Cardiac muscle cell (in vitro differentiated cells and primary cell): ENCODE results near the gene IL18RAP. TPM values are rescaled to one million over a fixed set of nuclear protein-coding genes. Genes with fewer than 3 reads are reported as not detected.

Experiments
- DNase-seq, 2 donors: peaks; one replicate each; pipeline versions ENCODE4 v3.0.0 to v3.0.0-alpha.2; 2010 to 2017; ENCODE audit warnings: low read depth in 1 of 2, low spot score in 1 of 2
- H3K27ac ChIP-seq: fragments of 200-600 bp; sonication (generic); 2 replicates; pipeline ENCODE4 v1.5.1; 2016
- H3K27me3 ChIP-seq: fragments of 200-600 bp; sonication (generic); 2 replicates; pipeline ENCODE4 v1.6.0; 2016; ENCODE audit warnings: control low read depth
- H3K36me3 ChIP-seq: fragments of 200-600 bp; sonication (generic); 2 replicates; pipeline ENCODE4 v1.5.1; 2016; ENCODE audit warnings: control low read depth
- H3K4me1 ChIP-seq: fragments of 200-600 bp; sonication (generic); 2 replicates; pipeline ENCODE4 v1.8.1; 2017; ENCODE audit warnings: low read depth, mild to moderate bottlenecking, mixed run types
- H3K4me3 ChIP-seq: fragments of 200-600 bp; sonication (generic); 2 replicates; pipeline ENCODE4 v1.5.1; 2016; ENCODE audit warnings: mild to moderate bottlenecking
- H3K9me3 ChIP-seq: fragments of 200-600 bp; sonication (generic); 2 replicates; pipeline ENCODE4 v1.5.1; 2017; ENCODE audit warnings: low read depth, mild to moderate bottlenecking, control low read depth
- CTCF ChIP-seq: IDR thresholded peaks from 2 replicates; pipeline ENCODE4 v1.5.1; 2012; ENCODE audit warnings: low read depth, mild to moderate bottlenecking, low read length
- polyA plus RNA-seq: library from polyadenylated mRNA; unstranded; fragments of >200 nt; fragmentation: Nextera tagmentation; extraction: Ambion mirVana; gene quantifications from 2 replicates; pipeline ENCODE4 v1.2.1, GENCODE V29; 2016
- total RNA-seq: library from RNA; depleted of rRNA; stranded (reverse); fragments of >200 nt; gene quantifications from 2 replicates; pipeline ENCODE4 v1.2.3, GENCODE V29; 2016

IL18RAP gene
- total and polyA plus RNA-seq, 2 experiments from 2014 or later: 0.09 TPM; not detected in 1

GRCh38 chr2:102428573-102428972, 5.6 kb downstream of the IL18RAP start:
- Histone ChIP-seq H3K36me3 (no peaks in the 10 kb centered on the region), H3K4me3 (no peak overlapping the region), H3K27ac (no peak overlapping the region), H3K9me3 (no peaks in the 10 kb centered on the region), H3K27me3 (no peaks in the 10 kb centered on the region), H3K4me1 (no peaks in the 10 kb centered on the region)
- peak in 1 of 2 donors; percentile 8 for DNase-seq
- TF ChIP-seq CTCF: no peak

GRCh38 chr2:102432386-102432785, 9.4 kb downstream of the IL18RAP start:
- Histone ChIP-seq H3K4me3 (no peak overlapping the region), H3K27ac (no peak overlapping the region), H3K4me1 (no peaks in the 10 kb centered on the region), H3K9me3 (no peaks in the 10 kb centered on the region), H3K36me3 (no peaks in the 10 kb centered on the region), H3K27me3 (no peaks in the 10 kb centered on the region)
- no peak for DNase-seq
- TF ChIP-seq CTCF: no peak

GRCh38 chr2:102433973-102434654, 11.2 kb downstream of the IL18RAP start:
- Histone ChIP-seq H3K4me1 (no peaks in the 10 kb centered on the region), H3K27ac (no peak overlapping the region), H3K9me3 (no peaks in the 10 kb centered on the region), H3K4me3 (no peak overlapping the region), H3K36me3 (no peaks in the 10 kb centered on the region), H3K27me3 (no peaks in the 10 kb centered on the region)
- DNase-seq: no peak
- TF ChIP-seq CTCF: no peak

GRCh38 chr2:102434655-102435381, 11.9 kb downstream of the IL18RAP start:
- H3K27me3 ChIP-seq: no peaks in the 10 kb centered on the region
- no peak overlapping the region for H3K4me3 ChIP-seq
- no peak for DNase-seq
- H3K9me3 ChIP-seq: no peaks in the 10 kb centered on the region
- no peaks in the 10 kb centered on the region for H3K4me1 ChIP-seq
- TF ChIP-seq CTCF: no peak
- H3K27ac ChIP-seq: no peak overlapping the region
- no peaks in the 10 kb centered on the region for H3K36me3 ChIP-seq

GRCh38 chr2:102435741-102436140, 12.8 kb downstream of the IL18RAP start:
- H3K9me3 ChIP-seq: no peaks in the 10 kb centered on the region
- no peaks in the 10 kb centered on the region for H3K36me3 ChIP-seq
- TF ChIP-seq CTCF: no peak
- H3K4me3 ChIP-seq: no peak overlapping the region
- H3K27ac ChIP-seq: no peak overlapping the region
- no peak for DNase-seq
- H3K4me1 ChIP-seq: no peaks in the 10 kb centered on the region
- H3K27me3 ChIP-seq: no peaks in the 10 kb centered on the region
